ENCODE results near the gene PAX2.

The PAX2 gene

GRCh38 chr10:100760726-100761125 is 15.3 kb downstream of the PAX2 start:
- DNase-seq = no peak

DNA sequence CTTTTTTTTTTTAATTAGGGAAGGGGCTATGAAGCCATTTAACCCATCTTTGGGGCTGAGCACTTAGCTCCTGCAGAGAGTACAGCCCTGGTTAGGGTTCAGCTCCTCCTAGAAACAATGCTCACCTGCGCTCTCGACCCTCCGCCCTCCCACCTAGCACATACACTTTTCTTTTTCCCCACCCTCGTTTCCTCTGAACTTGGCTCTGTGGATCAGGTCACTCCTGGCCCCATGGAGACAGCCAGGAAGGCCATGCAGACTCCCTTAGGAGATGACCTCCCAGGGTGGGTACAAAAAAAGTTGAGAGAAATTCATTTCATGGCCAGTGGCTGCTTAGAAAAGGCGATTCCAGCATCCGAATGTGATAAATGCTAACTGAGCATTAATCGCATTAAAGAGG is 15.8 kb downstream of the PAX2 start:
- no peak for DNase-seq

DNA sequence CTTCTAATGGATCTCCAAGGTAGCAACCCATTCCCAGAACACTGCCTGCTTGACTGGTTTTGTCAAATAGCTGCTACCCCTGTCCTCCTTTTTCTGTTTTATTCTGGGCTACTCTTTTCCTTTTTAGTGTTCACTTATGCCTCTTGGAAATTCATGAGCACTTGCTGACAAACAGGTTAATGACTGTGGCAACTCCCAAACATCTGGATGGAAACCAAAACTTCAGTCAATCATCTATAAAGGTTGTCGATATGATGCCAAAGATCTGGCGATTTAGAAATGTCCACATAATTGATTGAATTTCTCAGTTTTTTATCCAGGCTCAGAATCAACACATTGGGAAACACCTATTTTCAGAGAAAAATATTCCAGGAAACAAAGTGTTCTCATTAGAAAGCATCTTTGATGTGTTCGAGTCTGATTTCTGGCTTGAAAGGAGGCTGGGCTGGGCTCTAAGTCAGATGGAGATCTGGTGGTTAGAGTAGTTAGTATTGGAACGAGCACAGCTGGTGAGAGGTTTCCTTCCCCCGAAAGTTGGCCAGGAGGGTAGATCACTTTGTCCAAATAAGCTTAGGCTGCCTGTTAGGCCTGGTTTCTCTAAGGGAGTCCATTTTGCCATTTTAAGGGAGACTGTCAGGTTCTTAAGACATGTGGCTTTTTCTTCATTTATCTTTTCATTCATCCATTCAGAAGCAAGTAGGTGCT is 17.8 kb downstream of the PAX2 start:
- DNase-seq = no peak

- DNase-seq = no peak
These were observed 21.5 kb downstream of the PAX2 start for GRCh38 chr10:100766693-100767421.

GRCh38 chr10:100767422-100767775 is 22.0 kb downstream of the PAX2 start:
- DNase-seq = no peak

DNA sequence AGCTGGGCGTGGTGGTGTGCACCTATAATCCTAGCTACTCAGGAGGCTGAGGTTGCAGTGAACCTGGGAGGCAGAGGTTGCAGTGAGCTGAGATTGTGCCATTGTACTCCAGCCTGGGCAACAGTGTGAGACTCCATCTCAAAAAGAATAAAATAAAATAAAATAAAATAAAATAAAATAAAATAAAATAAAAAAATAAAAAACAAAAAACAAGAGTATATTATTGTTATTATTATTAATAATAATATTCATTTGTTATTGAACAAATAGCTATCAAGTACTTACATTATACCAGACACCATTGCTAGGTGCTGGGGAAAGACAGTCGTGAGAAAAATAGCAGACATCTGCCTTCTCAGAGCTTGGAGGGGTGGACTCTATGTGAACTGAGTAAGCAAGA is 24.1 kb downstream of the PAX2 start:
- DNase-seq = no peak

GRCh38 chr10:100773646-100774045 is 28.3 kb downstream of the PAX2 start:
- no peak for DNase-seq

DNA sequence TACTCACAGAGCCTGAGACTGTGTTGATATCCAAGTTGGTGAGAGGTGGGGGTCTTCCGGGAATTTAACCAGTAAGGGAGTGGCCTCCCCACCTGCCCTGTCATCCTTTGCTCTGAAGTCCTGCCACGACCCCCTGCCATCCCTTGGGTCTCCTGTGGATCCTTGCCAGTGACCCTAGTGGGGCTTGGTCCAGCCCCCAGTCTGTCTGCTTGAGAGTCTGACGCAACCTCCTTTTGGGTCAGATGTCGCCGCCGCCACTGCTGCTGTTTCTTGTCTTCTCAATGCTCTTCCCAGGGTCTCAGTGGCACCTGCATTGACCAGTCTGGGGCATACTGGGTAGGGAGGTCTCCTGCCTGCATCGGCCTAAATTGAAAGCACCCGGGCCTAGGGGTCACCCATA is 28.8 kb downstream of the PAX2 start:
- DNase-seq = no peak

DNA sequence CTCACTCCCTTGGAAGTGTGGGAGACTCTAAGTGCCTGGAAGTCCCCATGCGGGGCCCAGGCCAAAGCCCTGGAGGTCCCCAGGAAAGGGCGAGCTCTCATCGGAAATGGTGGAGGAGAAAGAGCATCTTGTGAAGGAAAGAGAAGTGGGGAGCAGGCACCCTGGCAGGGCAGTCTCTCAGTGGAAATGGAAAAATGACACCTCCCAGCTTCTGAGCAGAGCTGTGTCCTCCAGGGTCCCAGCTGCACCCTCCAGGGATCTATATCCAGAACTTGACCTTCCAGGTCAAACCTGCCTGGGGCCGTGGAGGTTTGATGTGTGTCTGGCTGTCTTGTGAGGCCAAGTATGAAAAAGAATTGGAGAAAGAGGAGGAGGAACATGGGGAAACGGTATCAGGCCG is 29.5 kb downstream of the PAX2 start:
- DNase-seq = no peak

- no peak for DNase-seq
These were observed 30.0 kb downstream of the PAX2 start for GRCh38 chr10:100775386-100775785.

GRCh38 chr10:100775871-100776270 is 30.5 kb downstream of the PAX2 start:
- no peak for DNase-seq

DNA sequence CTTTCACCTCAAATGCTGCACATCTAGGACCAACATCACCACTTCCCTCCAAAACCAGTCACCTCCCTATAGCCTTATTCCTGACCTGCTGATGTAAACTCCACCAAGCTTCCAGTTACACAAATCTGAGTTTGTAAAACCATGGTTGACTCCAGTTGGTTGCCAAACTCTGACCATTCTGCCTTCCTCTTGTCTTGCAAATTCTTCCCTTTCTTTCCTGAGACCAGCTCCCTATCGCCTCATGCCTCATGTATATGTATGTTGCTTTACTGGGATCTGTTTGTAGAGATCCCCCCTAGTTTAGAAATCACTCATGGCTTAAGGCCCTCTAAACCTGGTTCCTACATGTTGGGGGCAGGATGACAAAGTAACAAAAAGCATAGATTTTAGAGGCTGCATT is 31.3 kb downstream of the PAX2 start:
- no peak for DNase-seq

- no peak for DNase-seq
These were observed 33.9 kb downstream of the PAX2 start for GRCh38 chr10:100779329-100779728.

GRCh38 chr10:100780324-100780723 is 34.9 kb downstream of the PAX2 start:
- DNase-seq = no peak

DNA sequence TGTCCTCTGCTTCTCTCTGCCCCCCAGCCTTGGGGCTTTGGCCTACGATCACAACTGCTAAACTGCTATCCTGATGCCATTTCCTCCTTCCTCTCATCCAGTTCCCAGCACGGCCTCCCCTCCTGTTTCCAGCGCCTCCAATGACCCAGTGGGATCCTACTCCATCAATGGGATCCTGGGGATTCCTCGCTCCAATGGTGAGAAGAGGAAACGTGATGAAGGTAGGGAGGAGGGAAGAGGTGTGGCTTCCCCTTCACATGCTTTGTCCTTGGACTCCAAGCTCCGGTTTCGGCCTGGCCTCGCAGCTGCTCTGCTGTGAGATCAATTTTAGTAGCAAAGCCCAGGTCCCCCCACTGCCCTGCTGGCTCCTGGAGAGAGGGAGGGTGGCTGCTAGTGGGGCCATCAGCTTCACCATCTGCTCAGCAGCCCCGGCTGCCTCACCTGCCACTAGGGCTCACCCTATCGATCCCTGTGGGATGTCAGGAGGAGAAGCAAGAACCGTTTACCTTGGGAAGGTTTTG is 35.8 kb downstream of the PAX2 start:
- no peak for DNase-seq

- DNase-seq = no peak
These were observed 37.3 kb downstream of the PAX2 start for GRCh38 chr10:100782461-100783244.

GRCh38 chr10:100784126-100784525 is 38.7 kb downstream of the PAX2 start:
- no peak for DNase-seq

DNA sequence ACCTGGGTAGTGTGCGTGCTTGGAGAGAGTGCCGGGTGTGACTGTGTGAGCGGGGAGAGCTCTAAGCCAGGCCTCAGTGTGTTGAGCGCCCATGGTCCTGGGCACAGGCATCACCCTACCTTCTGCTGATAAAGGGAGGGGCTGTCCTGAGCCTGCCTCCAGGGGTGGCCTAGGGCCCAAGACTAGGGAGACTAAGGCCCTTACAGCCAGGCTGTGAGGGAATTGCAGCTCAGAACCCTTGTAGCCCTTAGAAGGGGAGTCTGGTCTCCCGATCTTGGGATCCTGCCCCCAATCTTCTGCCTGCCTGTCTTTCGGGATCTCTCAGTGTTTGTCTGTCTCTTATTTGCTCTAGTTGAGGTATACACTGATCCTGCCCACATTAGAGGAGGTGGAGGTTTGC is 41.2 kb downstream of the PAX2 start:
- DNase-seq = no peak

GRCh38 chr10:100788002-100788903 is 42.9 kb downstream of the PAX2 start:
- no peak for DNase-seq

DNA sequence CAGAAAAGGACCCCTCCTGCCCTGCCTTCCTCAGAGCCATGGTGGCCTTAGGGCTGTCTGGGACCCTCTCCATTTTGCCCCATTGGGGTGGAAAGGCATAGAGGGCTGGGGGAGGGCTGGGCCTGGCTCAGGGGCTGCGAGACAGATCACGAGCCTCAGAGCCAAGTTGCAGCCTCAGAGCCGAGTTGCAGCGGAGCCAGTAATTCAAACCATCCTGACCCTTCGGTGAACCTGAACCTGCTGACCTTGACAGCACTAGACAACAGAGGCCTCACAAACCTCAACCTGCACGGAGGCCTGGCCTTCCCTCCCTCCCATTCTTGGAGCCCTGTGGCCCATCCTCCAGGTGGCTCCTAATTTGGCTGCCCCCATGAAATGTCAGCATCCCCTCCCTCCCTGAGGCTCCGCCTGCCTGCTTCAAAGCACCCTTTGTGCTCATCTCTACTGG is 45.4 kb downstream of the PAX2 start:
- no peak for DNase-seq

DNA sequence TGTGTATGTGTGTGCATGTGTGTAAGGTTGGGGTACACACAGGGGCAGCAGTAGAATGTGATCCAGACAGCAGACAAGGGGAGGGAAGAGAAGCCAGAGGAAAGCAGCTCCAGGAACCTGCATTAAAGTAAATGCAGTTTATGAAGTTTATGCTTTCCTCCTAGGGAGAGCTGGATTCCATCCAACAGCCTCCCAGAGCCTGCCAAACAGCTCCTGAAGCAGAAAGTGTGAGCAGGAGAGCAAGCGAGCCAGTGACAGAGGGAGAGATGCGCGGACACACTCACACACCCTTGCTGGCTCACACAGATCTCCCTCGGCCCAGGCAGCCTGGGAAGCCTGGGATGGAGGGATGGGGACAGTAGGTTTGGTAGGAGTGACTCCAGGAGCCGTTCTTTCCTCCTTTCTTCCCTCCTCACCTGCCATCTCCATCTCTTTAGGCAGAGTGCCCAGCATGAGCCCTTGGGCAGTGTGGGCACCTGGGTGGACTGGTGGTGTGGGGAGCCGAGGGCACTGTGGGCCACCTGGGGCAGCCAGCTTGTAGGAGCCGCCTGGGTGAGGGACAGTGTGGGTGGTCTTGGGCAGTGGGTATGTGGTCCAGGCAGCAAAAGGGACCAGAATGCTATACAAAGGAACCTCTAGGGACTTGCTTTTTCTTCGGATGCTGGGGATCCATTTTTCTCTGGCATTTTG is 46.1 kb downstream of the PAX2 start:
- no peak for DNase-seq

- DNase-seq = no peak
These were observed 47.2 kb downstream of the PAX2 start for GRCh38 chr10:100792574-100792973.

Data from NCI-H510A treated with DMSO at 0.1 percent for 48 hours (cell line).